ENCODE results near the gene PTGER3.
"Not testable (repeated sequence)": the region's sequence is repeated elsewhere in the genome, so short reads cannot be mapped to it uniquely, and the experiment has no call there.

PTGER3 gene

DNA sequence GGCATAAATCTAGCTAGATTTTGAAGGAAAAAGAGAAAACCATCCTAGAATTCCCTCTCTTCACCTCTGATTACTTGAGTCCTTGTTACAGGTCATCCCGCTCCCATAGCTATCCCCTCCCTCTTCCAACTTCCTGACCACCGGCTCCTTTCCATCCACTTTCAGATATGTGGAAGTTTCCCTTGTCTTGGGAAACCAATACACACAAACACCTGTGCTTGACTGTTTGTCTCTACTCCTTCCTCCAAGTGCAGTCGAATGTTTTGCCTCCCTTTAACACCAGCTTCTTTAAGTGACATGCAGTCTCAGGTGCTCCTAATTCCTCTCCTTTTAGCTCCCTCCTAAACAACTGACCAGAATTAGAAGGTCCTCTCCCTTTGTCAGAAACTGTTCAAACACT lies 70.0 kb downstream of the PTGER3 start:
- TF ChIP-seq POLR2A (IDR thresholded peaks at IDR 0.05; ENCODE audit: low read length): no peak
- TF ChIP-seq GATA1 (IDR thresholded peaks at IDR 0.05; ENCODE audit: low read depth, low read length): no peak
- no peak for DNase-seq

DNA sequence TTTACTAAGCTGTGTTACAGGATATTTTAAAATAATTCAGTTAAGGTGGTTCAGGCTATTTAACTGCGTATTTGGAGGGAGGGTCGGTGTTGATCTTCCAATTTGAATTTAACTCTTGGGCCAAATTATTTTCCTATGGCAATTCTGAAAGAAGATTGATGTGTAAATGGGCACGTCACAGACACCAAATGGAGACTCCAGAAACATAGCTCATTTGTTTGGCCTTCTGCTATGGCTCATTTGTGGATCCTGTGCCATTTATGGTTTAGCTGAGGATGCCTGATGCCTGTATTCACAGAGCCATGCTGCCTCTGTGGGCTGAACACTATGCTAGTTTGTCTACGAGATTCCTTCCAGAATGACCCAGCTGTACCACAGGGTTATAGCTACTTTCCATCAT lies 70.6 kb downstream of the PTGER3 start:
- DNase-seq: no peak
- TF ChIP-seq GATA1 (IDR thresholded peaks at IDR 0.05; ENCODE audit: low read depth, low read length): no peak
- TF ChIP-seq POLR2A (IDR thresholded peaks at IDR 0.05; ENCODE audit: low read length): no peak

DNA sequence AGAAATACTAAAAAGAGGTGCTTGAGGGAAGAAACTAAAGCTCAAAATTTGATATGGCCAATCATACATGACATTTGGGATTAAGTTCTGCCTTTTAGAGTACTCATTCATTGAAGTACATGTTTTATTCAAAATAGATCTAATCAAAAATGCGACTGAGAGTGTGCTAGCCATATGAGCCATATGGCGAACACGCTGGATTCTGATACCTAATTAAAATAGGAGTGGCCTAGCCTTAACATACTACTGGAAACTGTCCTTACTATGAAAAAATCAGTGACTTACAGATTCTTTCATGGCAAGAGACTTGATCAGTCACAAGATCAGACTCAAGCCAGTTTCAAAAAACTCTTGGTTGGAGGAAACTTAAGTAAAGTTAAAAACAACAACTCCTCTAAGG lies 73.9 kb downstream of the PTGER3 start:
- TF ChIP-seq GATA1 (IDR thresholded peaks at IDR 0.05; ENCODE audit: low read depth, low read length) (no peak), POLR2A (IDR thresholded peaks at IDR 0.05; ENCODE audit: low read length) (no peak)
- no peak for DNase-seq

DNA sequence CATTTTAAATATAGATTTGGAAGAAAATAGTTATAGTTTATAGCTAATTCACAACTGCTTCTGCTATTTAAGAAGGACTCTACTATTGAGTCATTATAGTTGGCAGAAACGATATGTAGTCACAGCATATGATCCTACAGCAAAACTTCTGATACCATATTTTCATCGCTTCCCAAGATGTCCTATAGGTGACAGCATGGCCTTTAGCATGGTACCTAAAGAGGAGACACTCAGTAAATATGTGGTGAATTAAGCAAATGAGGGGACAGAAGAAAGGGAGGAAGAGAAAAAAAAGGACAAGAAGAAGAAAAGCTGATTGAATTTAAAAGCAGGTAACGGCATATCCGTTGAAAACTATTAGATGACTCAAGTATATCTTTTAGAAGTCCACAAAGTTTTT lies 77.2 kb downstream of the PTGER3 start:
- TF ChIP-seq GATA1 (IDR thresholded peaks at IDR 0.05; ENCODE audit: low read depth, low read length) (no peak), POLR2A (IDR thresholded peaks at IDR 0.05; ENCODE audit: low read length) (no peak)
- no peak for DNase-seq

DNA sequence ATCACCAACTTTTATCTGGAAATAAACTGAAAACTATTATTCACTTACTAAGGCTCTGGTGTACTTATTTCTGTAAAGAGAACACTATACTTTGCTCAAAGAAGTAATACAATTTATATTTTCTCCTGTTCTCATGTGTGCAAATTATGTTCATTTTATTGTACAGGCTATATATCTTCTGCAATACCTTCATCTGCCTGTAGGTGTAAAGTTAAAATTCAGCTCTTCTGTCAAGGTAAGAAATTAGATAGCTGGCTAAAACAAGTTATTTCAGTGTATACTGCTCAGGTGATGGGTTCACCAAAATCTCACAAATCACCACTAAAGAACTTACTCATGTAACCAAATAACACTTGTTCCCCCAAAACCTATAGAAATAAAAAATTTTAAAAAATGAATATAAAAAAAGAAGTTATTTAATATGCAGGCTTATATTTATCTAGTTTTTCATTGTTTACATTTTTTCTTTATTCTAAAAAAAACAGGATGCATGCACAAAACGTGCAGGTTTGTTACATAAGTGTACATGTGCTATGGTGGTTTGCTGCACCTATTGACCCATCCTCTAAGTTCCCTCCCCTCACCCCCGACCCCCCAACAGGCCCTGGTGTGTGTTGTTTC lies 81.5 kb downstream of the PTGER3 start:
- peak; percentile 28 to 29 for DNase-seq

DNA sequence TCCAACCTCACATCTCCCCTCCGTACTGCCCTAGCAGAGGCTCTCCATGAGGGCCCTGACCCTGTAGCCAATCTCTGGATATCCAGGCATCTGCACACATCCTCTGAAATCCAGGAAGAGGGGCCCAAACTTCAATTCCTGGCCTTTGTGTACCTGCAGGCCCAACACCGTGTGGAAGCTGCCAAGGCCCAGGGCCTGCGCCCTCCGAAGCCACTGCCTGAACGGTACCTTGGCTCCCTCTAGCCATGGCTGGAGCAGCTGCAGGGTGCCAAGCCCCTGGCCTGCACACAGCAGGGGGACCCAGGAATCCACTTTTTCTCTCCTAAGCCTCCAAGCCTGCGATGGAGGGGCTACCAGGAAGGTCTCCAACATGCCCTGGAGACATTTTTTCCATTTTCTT lies 84.2 kb downstream of the PTGER3 start:
- TF ChIP-seq POLR2A (IDR thresholded peaks at IDR 0.05; ENCODE audit: low read length) (no peak), GATA1 (IDR thresholded peaks at IDR 0.05; ENCODE audit: low read depth, low read length) (no peak)
- no peak for DNase-seq

More for the DNA sequence above, 81.5 kb downstream of the PTGER3 start:
- no peak for TF ChIP-seq POLR2A (IDR thresholded peaks at IDR 0.05; ENCODE audit: low read length)
- TF ChIP-seq GATA1 (IDR thresholded peaks at IDR 0.05; ENCODE audit: low read depth, low read length): no peak

DNA sequence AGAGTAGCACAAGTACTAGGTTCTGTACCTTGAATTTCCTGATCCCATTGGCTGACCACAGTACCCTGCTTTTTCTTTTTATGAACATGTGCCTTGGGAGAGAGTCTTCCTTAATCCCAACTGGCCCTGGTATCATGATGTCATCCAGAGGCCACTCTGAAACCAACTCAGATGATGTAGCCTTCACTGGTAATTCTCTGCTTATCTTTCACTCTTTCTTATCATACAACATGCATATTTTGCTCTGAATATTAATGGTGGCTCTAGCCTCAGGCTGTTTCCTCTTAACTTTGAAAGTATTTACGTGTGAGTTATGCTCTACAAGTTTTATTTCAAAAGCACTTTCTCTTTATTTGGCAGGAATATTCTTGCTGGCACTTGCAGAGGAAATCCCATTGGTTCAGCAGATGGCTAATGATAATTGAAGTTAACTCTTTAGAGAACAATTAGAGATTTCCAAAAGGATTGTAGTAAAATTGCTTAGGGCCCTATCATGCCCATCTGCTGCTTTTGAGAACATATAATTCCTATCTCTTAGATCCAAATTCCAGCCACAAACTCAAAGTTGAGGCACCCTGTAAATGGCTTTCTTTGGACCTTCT lies 86.1 kb downstream of the PTGER3 start:
- TF ChIP-seq GATA1 (IDR thresholded peaks at IDR 0.05; ENCODE audit: low read depth, low read length): no peak
- TF ChIP-seq POLR2A (IDR thresholded peaks at IDR 0.05; ENCODE audit: low read length): no peak
- DNase-seq: peak; percentile 21 to 44

DNA sequence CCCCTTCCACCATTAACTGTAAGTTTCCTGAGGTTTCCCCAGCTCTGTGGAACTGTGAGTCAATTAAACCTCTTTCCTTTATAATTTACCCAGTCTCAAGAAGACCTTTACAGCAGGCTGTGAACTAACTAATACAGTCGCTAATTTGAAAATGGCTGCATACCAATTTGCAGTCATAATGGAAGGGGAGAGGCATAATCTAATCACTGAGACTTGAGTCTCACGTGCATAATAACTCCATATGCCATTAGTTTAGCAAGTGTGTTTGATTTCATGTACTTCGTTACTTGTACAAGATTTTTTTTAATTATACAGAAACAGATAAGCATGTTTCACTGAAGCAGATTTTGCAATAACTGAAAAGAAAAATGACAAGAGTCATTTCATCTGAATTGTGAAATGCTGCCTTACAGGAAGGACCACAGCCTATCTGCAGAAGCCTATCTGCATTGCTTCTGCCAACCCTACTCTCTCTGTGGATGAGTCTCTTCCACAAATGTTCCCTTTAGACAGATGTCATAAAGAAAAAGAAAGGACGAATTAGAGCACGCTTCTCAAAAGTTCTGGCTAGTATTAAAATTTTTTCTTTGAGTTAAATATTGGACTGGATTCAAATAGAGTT lies 99.1 kb downstream of the PTGER3 start:
- DNase-seq: no peak
- TF ChIP-seq GATA1 (IDR thresholded peaks at IDR 0.05; ENCODE audit: low read depth, low read length): no peak
- no peak for TF ChIP-seq POLR2A (IDR thresholded peaks at IDR 0.05; ENCODE audit: low read length)

DNA sequence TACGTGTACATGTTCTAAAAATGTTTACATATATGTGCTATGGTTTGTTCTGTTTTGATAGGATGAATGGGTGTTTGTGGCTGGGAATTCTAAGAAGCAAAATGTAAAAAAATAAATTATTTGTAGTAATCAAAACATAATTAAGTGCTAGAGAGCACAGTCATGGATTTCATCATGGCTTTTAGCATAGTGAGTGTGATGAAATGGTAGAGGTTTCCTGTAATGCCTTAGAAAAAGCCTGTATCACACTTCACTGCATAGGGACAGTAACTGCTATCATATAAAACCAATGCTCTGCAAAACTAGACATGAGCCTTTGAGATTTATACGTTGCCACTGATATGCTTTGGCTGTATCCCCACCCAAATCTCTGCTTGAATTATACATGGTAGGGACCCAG lies 99.8 kb downstream of the PTGER3 start:
- DNase-seq: no peak
- TF ChIP-seq GATA1 (IDR thresholded peaks at IDR 0.05; ENCODE audit: low read depth, low read length): no peak
- TF ChIP-seq POLR2A (IDR thresholded peaks at IDR 0.05; ENCODE audit: low read length): no peak

DNA sequence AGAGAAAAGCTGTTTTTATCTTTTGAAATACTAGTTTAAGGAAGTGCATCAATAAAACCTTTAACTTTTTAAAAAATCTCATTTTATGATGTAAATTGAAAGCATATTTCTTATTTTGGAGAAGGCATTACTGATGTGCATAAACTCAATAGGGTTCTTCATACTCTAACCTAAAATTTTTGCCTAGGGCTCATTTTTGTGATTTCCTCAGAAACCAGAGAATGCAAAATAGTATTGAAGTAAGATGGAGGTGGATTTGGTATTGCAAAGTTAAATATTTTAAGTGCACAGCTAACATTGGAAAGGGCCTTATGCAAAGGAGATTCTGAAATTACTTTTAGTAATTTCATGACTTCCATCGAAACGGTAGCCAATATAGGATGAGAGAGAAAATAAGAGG lies 101.9 kb downstream of the PTGER3 start:
- TF ChIP-seq GATA1 (IDR thresholded peaks at IDR 0.05; ENCODE audit: low read depth, low read length) (no peak), POLR2A (IDR thresholded peaks at IDR 0.05; ENCODE audit: low read length) (no peak)
- DNase-seq: no peak

DNA sequence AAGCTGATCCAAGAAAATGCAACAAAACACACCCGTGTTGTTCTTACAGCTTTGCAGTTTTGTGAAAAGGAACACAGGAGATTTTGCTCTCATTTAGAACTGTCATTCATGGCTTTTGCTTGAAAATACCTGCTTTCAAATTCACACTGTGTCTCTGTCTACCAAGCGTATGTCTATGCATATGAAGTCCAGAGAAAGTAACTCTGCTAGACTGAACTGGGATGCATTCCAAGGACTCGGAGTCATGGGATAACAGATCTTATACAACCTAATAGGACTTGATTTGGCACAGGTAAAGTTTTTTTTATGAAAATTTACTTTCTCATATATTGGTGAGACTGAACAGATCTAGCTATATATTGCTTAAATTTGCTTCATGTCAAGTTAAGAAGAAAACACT lies 102.4 kb downstream of the PTGER3 start:
- TF ChIP-seq GATA1 (IDR thresholded peaks at IDR 0.05; ENCODE audit: low read depth, low read length): no peak
- TF ChIP-seq POLR2A (IDR thresholded peaks at IDR 0.05; ENCODE audit: low read length): no peak
- no peak for DNase-seq

DNA sequence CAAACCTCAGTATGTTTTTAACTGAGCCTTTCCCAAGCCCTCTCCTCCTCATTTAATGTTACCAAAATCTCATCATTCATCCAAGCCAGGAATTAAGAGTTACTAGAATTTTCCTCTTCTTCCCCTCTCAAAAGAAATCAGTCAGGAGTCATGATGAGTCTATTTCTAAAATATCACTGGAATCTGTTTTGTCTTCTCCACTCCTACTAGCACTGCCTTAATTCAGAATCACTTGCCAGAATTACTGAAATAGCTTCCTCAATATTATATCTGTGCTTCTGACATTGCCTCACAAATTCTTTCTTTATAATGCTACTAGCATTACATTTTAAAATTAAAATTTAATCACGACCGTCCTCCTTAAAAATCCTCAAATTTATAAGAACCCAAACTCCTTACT lies 106.1 kb downstream of the PTGER3 start:
- TF ChIP-seq GATA1 (IDR thresholded peaks at IDR 0.05; ENCODE audit: low read depth, low read length): no peak
- no peak for TF ChIP-seq POLR2A (IDR thresholded peaks at IDR 0.05; ENCODE audit: low read length)
- no peak for DNase-seq

DNA sequence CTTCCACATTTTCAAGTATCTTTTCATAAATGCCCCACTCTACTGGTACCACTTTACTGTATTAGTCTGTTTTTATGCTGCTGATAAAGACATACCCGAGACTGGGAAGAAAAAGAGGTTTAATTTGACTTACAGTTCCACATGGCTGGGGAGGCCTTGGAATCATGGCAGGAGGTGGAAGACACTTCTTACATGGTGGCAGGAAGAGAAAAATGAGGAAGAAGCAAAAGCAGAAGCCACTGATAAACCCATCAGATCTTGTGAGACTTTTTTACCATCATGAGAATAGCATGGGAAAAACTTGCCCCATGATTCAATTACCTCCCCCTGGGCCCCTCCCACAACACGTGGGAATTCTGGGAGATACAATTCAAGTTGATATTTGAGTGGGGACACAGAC lies 107.2 kb downstream of the PTGER3 start:
- not testable (repeated sequence) for DNase-seq

DNA sequence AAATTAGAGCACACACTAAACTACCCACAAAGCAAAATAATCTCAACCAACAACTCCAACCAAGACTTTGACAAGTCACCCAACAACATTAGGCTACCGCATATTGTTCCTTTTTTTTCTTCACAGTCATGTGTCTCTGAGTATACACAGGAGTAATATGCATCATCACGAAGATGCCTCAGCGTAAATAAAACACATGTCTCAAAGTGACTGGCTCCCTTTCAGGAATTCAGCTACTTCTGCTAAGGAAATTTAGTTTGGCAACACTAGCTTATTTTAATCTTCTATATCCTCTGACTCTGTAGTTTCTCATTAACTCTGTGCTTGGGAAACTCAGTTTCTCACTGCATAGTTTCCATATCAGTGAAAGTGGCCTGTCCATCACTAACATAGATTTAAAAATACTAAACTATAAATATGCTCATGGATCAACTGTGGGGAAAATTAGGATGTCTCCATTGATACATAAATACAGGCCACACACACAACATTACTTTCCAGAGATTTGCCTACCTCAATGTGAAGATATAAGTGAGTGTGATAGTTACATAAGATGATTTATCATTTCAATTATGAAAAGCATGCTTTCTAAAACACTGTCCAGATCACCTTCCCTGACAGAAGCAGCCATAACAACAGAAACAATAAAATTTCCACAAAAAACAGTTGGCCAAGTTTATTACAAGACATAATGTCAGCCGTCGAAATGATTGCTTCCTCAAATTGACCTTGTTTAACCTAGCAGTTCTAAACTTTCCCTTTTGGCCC lies 113.2 kb downstream of the PTGER3 start:
- no peak for TF ChIP-seq POLR2A (IDR thresholded peaks at IDR 0.05; ENCODE audit: low read length)
- DNase-seq: no peak

DNA sequence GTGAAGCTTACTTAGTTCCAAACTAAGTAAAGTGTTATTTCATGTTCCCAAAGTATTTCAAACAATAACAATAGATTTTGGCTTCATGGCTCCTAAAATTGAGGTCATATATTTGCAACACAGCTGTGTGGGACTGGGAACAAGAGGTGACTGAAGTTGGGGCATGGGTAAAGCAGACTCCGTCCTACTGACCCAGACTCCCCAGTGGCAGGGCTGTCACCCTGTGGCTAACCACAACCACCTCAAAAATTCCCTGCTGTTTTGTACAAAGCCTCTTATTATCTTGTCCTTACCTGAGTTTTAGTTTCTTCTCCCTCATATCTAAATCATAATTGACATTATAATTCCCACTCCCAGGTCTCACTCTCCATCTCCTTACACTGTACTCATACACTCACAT lies 117.6 kb downstream of the PTGER3 start:
- TF ChIP-seq GATA1 (IDR thresholded peaks at IDR 0.05; ENCODE audit: low read depth, low read length): no peak
- no peak for TF ChIP-seq POLR2A (IDR thresholded peaks at IDR 0.05; ENCODE audit: low read length)

More for the DNA sequence above, 117.6 kb downstream of the PTGER3 start:
- no peak for DNase-seq

All from erythroblast (primary cell).